ENCODE results near the gene CDK11B. TPM values are rescaled to one million over a fixed set of nuclear protein-coding genes. Genes with fewer than 3 reads are reported as not detected.
"Not testable (repeated sequence)": the region's sequence is repeated elsewhere in the genome, so short reads cannot be mapped to it uniquely, and the experiment has no call there.

CDK11B gene
- total and polyA plus RNA-seq, 2 experiments from 2014 or later, result 22.4 to 76.7 TPM

- H3K27ac Mint-ChIP-seq; H3K79me2 ChIP-seq (replicated peaks; ENCODE audit: insufficient read depth); H3K4me3 Mint-ChIP-seq; H3K27ac ChIP-seq (ENCODE audit: low read depth); H3K9me3 Mint-ChIP-seq; H4K20me1 ChIP-seq (replicated peaks; ENCODE audit: insufficient read depth); H3F3A ChIP-seq (replicated peaks; ENCODE audit: low read depth); H2AFZ ChIP-seq; H3K36me3 Mint-ChIP-seq (ENCODE audit: low read depth); ATAC-seq; H3K36me3 ChIP-seq (ENCODE audit: insufficient read depth); H3K4me1 Mint-ChIP-seq; H3K4me1 ChIP-seq (ENCODE audit: insufficient read depth); DNase-seq (ENCODE audit: low spot score); H3K4me2 ChIP-seq; H3K4me3 ChIP-seq; H3K9me2 ChIP-seq (ENCODE audit: insufficient read depth): not testable (repeated sequence)
- peaks cover 11% of the 10 kb centered on the region for H3K27me3 Mint-ChIP-seq (ENCODE audit: insufficient read depth, low read depth, poor library complexity)
- H3K27me3 ChIP-seq (ENCODE audit: insufficient read depth), result peaks cover 19% of the 10 kb centered on the region
Observed at GRCh38 chr1:1634613-1635012, 24.2 kb downstream of the CDK11B start.

- not testable (repeated sequence) for H3K9me2 ChIP-seq (ENCODE audit: insufficient read depth); H3K27ac ChIP-seq (ENCODE audit: low read depth); H3K4me1 ChIP-seq (ENCODE audit: insufficient read depth); H3K9me3 Mint-ChIP-seq; DNase-seq (ENCODE audit: low spot score); H3F3A ChIP-seq (replicated peaks; ENCODE audit: low read depth); H2AFZ ChIP-seq; H3K4me2 ChIP-seq; H3K4me1 Mint-ChIP-seq; H3K4me3 Mint-ChIP-seq; H3K36me3 Mint-ChIP-seq (ENCODE audit: low read depth); H3K79me2 ChIP-seq (replicated peaks; ENCODE audit: insufficient read depth); H3K36me3 ChIP-seq (ENCODE audit: insufficient read depth); H3K4me3 ChIP-seq; H3K27ac Mint-ChIP-seq; H4K20me1 ChIP-seq (replicated peaks; ENCODE audit: insufficient read depth)
- ATAC-seq, result peak; percentile 2
- peaks cover 19% of the 10 kb centered on the region for H3K27me3 ChIP-seq (ENCODE audit: insufficient read depth)
- peaks cover 11% of the 10 kb centered on the region for H3K27me3 Mint-ChIP-seq (ENCODE audit: insufficient read depth, low read depth, poor library complexity)
Observed at GRCh38 chr1:1633409-1633808, 25.4 kb downstream of the CDK11B start.

DNA sequence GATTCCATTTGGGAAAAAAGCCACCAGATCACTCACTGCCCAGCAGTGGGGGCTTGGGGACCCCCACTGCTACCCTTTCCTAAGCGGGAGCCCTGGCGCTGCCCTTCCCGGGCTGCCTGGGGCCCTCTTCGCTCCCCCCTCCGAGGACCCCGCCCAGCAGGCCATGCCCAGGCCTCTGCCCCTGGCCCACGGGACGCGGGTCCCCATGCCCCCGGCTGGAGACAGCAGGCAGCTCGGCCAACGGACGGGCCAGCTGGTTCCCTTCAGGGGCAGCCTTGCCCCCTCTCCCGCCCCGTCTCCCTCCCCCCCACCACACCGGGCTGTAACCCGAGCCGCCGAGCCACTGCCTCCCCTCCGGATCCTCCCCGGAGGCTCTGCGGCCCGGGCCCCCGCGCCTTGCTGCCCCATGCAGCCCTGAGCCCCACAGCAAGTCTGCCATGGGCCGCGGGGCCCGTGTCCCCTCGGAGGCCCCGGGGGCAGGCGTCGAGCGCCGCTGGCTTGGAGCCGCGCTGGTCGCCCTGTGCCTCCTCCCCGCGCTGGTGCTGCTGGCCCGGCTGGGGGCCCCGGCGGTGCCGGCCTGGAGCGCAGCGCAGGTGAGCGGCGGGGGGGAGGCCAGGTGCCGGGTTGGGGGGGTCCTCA lies 26.9 kb downstream of the CDK11B start, which contains the start of gene MMP23B:
TSS of gene MMP23B (plus strand) at position 392 of the 639 bp plus-strand sequence. CDS start at position 438, 46 bp downstream.
- no peak within 1 kb of the TSS for H3K27ac Mint-ChIP-seq
- Histone ChIP-seq H3K36me3 (ENCODE audit: insufficient read depth) (no peaks in the 10 kb centered on the region), H4K20me1 (replicated peaks; ENCODE audit: insufficient read depth) (no peaks in the 10 kb centered on the region), H3F3A (replicated peaks; ENCODE audit: low read depth) (0 out of 2 replicates have a peak, but pooled peaks cover 2% of the 10 kb centered on the region), H3K27ac (ENCODE audit: low read depth) (no peak within 1 kb of the TSS), H3K4me3 (peak within 1 kb of the TSS; percentile 54), H3K4me2 (peak within 1 kb of the TSS; percentile 86), H3K79me2 (replicated peaks; ENCODE audit: insufficient read depth) (no peaks in the 10 kb centered on the region), H3K27me3 (ENCODE audit: insufficient read depth) (peaks cover 19% of the 10 kb centered on the region), H2AFZ (peak within 1 kb of the TSS; percentile 7; the same call in 1 of the 2 replicates), H3K9me2 (ENCODE audit: insufficient read depth) (no peaks in the 10 kb centered on the region), H3K4me1 (ENCODE audit: insufficient read depth) (no peaks in the 10 kb centered on the region)
- peak; percentile 62 for DNase-seq (ENCODE audit: low spot score)
- H3K27me3 Mint-ChIP-seq (ENCODE audit: insufficient read depth, low read depth, poor library complexity), result peaks cover 11% of the 10 kb centered on the region
- peak; percentile 2 for ATAC-seq
- no peaks in the 10 kb centered on the region for H3K4me1 Mint-ChIP-seq
- H3K36me3 Mint-ChIP-seq (ENCODE audit: low read depth), result peaks cover 4% of the 10 kb centered on the region; the same call in 1 of the 3 replicates
- no peaks in the 10 kb centered on the region; the same call in 2 of the 3 replicates for H3K9me3 Mint-ChIP-seq
- peak within 1 kb of the TSS; percentile 66 for H3K4me3 Mint-ChIP-seq
- TF ChIP-seq CREB1 (CRISPR knock-in tag; IDR thresholded peaks at IDR 0.05; ENCODE audit: low read depth) (no peak), POLR2AphosphoS5 (IDR thresholded peaks at IDR 0.05; ENCODE audit: low read depth) (no peak; the same call in 1 of the 2 replicates), NANOG (IDR thresholded peaks at IDR 0.05; ENCODE audit: borderline replicate concordance) (no peak)
- TF ChIP-seq, protein P1, sequence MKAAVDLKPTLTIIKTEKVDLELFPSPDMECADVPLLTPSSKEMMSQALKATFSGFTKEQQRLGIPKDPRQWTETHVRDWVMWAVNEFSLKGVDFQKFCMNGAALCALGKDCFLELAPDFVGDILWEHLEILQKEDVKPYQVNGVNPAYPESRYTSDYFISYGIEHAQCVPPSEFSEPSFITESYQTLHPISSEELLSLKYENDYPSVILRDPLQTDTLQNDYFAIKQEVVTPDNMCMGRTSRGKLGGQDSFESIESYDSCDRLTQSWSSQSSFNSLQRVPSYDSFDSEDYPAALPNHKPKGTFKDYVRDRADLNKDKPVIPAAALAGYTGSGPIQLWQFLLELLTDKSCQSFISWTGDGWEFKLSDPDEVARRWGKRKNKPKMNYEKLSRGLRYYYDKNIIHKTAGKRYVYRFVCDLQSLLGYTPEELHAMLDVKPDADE (IDR thresholded peaks at IDR 0.05), result no peak
- TF ChIP-seq, protein P2, sequence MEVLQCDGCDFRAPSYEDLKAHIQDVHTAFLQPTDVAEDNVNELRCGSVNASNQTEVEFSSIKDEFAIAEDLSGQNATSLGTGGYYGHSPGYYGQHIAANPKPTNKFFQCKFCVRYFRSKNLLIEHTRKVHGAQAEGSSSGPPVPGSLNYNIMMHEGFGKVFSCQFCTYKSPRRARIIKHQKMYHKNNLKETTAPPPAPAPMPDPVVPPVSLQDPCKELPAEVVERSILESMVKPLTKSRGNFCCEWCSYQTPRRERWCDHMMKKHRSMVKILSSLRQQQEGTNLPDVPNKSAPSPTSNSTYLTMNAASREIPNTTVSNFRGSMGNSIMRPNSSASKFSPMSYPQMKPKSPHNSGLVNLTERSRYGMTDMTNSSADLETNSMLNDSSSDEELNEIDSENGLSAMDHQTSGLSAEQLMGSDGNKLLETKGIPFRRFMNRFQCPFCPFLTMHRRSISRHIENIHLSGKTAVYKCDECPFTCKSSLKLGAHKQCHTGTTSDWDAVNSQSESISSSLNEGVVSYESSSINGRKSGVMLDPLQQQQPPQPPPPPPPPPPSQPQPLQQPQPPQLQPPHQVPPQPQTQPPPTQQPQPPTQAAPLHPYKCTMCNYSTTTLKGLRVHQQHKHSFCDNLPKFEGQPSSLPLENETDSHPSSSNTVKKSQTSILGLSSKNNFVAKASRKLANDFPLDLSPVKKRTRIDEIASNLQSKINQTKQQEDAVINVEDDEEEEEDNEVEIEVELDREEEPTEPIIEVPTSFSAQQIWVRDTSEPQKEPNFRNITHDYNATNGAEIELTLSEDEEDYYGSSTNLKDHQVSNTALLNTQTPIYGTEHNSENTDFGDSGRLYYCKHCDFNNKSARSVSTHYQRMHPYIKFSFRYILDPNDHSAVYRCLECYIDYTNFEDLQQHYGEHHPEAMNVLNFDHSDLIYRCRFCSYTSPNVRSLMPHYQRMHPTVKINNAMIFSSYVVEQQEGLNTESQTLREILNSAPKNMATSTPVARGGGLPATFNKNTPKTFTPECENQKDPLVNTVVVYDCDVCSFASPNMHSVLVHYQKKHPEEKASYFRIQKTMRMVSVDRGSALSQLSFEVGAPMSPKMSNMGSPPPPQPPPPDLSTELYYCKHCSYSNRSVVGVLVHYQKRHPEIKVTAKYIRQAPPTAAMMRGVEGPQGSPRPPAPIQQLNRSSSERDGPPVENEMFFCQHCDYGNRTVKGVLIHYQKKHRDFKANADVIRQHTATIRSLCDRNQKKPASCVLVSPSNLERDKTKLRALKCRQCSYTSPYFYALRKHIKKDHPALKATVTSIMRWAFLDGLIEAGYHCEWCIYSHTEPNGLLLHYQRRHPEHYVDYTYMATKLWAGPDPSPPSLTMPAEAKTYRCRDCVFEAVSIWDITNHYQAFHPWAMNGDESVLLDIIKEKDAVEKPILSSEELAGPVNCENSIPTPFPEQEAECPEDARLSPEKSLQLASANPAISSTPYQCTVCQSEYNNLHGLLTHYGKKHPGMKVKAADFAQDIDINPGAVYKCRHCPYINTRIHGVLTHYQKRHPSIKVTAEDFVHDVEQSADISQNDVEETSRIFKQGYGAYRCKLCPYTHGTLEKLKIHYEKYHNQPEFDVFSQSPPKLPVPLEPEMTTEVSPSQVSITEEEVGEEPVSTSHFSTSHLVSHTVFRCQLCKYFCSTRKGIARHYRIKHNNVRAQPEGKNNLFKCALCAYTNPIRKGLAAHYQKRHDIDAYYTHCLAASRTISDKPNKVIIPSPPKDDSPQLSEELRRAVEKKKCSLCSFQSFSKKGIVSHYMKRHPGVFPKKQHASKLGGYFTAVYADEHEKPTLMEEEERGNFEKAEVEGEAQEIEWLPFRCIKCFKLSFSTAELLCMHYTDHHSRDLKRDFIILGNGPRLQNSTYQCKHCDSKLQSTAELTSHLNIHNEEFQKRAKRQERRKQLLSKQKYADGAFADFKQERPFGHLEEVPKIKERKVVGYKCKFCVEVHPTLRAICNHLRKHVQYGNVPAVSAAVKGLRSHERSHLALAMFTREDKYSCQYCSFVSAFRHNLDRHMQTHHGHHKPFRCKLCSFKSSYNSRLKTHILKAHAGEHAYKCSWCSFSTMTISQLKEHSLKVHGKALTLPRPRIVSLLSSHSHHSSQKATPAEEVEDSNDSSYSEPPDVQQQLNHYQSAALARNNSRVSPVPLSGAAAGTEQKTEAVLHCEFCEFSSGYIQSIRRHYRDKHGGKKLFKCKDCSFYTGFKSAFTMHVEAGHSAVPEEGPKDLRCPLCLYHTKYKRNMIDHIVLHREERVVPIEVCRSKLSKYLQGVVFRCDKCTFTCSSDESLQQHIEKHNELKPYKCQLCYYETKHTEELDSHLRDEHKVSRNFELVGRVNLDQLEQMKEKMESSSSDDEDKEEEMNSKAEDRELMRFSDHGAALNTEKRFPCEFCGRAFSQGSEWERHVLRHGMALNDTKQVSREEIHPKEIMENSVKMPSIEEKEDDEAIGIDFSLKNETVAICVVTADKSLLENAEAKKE (CRISPR knock-in tag; IDR thresholded peaks at IDR 0.05), result no peak
